Activated CD4-positive, alpha-beta T cell treated with anti-CD3 and anti-CD28 coated beads for 4 hours (primary cell): Measurements from ENCODE around the gene NT5C2.
A peak's percentile ranks its signal among the peaks of the same experiment; 100 is the strongest.
"Not testable (repeated sequence)": the region's sequence is repeated elsewhere in the genome, so short reads cannot be mapped to it uniquely, and the experiment has no call there.

Experiments used
- DNase-seq, 2 donors: peaks; one replicate each; pipeline ENCODE4 v3.0.0-alpha.2; 2020

NT5C2 gene

DNA sequence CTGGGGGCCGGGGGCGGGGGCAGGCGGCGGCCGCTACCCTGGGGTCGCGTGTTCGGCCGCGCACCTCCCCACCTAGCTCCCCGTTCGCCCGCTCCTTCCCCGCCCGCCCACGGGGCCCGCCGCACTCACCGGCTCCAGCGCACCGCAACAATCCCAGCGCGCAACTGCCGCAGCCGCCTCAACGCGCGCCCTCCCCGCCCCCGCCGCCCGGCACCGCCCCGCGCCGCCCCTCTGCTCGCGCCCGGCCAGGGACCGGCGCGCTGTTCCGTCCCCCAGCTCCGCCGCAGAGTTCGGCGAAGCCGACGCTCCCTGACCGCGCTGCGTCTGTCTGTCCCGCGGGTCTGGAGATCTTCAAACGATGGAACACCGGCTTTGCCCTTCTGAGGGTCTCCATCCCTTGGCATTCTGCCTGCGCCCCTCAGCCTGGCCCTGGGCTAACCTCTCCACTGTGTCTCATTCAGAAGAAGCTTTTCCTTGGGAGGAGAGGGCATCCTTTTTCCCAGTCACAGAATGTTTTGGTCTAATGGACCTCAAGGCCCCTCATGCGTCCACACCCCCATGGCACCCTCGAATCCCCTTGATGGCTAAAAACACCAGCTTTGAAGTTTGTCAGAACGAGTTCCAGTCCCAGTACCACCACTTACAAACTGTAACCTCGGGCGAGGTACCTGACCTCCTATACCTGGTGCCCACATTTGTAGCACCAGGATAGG is at the start of gene NT5C2:
Gene NT5C2 (minus strand): TSS at position 166 of the 713 bp plus-strand sequence. CDS start 18,314 bp downstream, outside the sequence.
- DNase-seq: peak; percentile 77 to 80

DNA sequence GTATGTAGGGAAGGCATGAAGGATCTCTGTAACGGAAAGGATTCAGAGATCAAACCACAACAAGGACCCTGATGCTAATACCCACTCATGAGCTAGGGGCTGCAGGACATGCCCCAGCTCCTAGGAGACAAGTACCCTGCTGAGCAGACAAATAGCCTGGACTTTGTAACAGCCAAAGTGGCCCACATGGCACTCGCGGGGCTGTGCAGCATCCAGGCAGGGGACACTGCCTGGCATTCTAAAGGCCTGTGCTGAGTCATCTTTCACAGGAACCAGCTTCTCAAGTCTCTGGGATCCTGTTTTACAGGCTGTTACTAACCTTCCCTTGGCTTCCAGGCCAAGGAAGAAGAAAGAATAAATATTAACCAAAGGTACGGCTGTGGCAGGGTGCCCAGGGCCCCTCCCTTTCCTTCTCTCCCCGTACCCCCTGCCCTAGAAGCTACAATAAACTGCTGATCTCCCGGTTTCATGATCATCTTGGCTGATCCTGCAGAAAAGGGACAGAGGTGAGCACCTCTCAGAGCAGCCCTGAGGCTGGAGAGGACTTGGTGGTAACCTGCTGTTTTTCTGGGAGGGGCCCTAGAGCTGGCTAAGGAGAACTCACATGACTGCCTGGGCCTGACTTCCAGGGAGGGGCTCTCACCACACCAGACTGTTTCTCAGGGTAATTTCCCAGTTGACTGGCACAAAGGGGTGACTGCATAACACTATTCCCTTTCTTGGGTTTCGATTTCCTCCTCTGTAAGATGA is 48.4 kb upstream of the NT5C2 start:
- DNase-seq: no peak

DNA sequence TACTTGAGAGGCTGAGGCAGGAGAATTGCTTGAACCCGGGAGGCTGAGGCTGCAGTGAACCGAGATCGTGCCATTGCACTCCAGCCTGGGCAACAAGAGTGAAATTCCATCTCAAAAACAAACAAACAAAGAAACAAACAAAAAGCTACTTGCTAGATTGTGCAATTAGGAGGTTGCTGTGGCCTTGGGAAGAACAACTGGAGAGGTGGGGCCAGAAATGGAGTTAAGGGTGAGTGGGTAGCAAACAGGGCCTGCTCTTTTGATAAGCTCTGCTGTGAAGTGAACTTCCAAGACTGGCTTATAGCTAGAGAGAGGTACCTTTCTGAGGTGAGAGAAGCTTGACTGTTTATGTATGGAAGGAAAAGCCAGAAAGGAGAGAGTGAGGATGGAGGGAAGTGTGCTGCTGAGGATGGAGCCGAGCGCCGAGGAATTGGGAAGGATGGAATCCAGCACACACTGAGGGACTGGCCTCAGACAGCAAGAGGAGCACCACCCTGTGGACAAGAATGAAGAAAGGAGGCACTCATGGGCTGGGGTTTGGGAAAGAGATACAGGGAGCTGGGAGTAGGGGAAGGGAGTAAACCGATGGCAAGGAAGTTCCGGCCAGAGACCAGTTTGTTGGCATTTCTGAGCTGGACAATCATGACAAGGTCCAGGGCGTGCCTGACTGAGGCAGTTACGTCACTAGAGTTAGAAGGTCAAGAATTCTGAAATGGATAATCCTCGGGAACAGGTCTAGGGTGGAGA is 45.6 kb upstream of the NT5C2 start:
- no peak for DNase-seq

DNA sequence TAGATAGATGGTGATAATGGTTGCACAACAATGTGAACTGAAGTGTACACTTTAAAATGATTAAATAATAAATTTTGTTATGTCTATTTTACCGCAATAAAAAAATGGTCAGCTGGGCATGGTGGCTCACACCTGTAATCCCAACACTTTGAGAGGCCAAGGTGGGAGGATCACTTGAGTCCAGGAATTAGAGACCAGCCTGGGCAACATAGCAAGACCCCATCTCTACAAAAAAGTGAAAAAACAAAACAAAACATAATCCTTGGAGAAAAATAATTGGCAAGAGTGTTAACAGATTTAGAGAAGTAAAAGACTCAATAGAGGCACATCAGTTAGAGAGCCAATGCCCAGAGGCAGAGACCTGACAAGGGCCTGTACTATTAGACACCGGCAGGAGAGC is 42.7 kb upstream of the NT5C2 start:
- DNase-seq: no peak

DNA sequence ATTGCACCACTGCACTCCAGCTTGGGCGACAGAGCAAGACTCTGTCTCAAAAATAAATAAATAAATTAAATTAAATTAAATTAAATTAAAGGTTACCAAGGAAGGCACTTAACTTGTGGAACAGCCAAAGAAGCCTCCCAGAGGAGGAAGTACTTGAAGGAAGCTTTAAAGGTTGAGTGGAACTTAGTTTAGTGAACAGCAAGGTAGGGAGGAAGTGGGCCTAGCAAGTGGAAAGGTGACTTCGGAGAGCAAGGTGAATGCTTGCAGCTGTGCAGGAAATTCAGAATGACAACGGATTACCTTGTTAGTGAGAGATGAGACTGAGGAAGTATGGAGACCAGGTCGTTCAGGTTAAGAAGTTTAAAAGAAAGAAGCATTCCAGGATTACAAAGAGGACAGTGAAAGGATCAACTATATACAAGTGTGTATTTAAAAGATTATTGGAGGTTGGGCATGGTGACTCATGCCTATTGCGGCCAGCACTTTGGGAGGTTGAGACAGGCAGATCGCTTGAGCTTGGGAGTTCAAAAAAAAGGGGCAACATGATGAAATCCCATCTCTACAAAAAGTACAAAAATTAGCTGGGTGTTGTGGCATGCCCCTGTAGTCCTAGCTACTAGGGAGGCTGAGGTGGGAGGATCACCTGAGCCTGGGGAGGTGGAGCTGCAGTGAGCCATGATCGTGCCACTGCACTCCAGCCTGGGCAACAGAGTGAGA is 39.9 kb upstream of the NT5C2 start:
- DNase-seq: no peak

DNA sequence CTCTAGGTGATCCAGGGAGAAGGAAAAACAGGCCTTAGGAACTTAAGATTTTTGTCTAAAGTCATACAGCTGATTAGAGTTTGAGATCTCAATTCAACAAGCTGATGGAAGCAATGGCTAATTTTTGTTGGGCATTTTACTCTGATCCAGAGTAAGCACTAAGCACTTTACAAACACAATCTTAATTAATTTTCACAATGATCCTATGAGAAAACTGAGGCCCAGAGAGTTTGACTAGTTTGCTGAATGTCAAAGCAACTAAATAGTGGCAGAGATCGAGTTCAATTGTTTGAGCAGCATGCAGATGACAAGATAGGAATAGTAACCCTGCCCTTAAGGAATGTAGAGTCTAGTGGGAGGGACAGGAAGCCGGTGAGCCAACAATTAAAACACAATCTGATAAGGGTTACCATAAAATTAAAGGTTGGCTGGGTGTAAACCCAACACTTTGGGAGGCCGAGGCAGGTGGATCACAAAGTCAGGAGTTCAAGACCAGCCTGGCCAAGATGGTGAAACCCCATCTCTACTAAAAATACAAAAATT is 39.1 kb upstream of the NT5C2 start:
- no peak for DNase-seq

DNA sequence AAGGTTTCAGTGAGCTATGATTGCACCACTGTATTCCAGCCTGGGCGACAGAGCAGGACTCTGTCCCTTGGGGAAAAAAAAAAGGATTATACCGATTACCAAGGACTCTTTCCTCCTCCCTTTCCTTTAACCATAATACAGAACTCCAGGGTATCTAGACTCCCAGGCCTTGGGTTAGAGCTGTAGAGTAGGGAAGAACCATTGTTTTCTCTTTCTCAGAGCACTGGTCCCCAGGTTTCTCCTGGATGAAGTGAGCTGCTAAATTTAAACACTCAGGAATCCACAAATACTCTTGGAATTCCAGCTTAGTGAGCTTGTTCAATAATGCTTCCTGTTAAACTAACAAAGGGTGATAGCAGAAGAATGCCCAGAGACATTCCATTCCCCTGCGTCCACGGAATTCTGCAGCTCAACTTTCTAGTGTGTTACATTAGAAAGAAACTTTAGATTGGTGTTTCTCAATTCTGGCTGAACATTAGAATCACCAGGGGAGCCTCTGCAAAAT is 38.0 kb upstream of the NT5C2 start:
- DNase-seq: no peak

DNA sequence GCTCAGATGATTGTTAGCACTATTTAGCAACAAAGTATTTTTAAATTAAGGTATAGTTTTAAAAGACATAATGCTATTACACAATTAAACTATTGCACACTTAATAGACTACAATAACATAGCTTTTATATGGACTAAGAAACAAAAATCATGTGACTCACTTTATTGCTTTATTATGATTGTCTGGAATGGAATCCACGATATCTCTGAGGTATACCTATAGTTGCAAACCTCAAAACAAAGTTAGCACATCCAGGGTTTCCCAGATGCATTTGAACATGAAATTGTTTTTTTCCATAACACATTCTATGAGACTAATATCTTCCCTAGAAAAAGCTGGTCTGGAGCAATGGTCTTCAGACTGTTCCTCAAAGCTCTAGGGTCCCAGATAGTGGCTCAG is 34.3 kb upstream of the NT5C2 start:
- no peak for DNase-seq

DNA sequence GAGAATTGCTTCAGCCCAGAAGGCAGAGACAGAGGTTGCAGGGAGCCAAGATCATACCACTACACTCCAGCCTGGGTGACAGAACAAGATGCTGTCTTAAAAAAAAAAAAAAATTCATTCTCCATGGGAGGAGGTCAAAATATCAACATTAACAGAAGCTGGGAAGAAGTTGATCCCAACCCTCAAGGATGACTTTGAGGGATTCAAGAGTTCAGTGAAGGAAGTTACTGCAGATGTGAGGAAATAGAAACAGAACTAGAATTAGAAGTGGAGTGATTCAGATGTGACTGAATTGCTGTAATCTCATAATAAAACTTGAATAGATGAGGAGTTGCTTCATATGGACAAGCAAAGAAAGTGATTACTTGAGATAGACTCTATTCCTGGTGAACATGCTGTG is 32.9 kb upstream of the NT5C2 start:
- no peak for DNase-seq

DNA sequence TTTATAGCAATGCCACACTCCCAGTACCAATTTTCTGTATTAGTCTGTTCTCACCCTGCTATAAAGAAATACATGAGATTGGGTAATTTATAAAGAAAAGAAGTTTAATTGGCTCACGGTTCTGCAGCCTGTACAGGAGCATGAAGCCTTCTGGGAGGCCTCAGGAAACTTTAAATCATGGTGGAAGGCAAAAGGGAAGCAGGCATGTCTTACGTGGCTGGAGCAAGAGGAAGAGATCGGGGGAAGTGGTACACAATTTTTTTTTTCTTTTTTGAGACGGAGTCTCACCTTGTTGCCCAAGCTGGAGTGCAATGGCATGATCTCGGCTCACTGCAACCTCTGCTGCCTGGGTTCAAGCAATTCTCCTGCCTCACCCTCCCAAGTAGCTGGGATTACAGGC is 31.6 kb upstream of the NT5C2 start:
- not testable (repeated sequence) for DNase-seq

DNA sequence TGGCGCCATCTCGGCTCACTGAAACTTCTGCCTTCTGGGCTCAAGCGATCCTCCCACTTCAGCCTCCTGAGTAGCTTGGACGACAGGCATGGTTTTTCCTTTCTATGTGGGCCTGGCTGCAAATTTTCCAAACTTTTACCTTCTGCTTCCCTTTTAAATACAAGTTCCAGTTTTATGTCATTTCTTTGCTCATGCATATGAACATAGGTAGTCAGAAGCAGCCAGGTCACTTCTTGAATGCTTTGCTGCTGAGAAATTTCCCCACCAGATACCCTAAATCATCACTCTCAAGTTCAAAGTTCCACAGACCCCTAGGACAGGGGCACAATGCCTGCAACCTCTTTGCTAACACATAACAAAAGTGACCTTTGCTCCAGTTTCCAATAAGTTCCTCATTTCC is 31.1 kb upstream of the NT5C2 start:
- DNase-seq: no peak

DNA sequence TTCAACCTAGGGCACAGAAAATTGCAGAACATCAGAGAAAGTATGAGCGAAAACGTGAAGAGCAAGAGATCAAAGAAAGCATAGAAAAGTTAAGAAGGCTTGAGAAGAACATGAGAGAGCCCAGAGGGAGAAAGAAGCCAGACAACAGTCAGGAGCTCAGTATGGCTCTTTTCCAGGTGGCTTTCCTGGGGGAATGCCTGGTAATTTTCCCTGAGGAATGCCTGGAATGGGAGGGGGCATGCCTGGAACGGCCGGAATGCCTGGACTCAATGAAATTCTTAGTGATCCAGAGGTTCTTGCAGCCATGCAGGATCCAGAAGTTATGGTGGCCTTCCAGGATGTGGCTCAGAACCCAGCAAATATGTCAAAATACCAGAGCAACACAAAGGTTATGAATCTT is 23.3 kb upstream of the NT5C2 start:
- DNase-seq: not testable (repeated sequence)

DNA sequence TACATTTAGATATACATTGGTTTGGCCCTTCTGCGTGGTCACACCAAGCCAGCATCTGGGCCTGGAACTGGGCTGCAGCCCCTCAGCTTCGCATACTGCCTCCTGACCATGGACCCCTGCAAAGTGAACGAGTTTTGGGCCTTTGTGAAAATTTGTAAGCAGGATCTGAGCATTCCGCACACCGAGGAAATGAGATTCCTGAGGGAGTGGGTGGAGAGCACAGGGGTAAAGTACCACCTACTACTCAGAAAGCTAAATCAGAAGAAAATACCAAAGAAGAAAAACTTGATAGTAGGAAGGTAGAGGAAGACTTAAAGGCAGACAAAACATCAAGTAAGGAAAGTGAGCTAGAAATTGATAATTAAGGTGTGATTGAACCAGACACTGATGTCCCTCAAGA is 22.5 kb upstream of the NT5C2 start:
- DNase-seq: no peak

DNA sequence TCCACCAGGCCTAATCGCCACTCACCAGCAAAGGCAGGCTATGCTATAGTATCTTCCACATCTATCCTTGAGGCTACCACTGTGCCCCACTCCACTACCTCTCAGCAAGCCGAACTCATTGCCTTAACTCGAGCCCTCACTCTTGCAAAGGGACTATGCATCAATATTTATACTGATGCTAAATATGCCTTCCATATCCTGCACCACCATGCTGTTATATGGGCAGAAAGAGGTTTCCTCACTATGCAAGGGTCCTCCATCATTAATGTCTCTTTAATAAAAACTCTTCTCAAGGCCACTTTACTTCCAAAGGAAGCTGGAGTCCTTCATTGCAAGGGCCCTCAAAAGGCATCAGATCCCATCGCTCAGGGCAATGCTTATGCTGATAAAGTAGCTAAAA is 17.2 kb upstream of the NT5C2 start:
- DNase-seq: not testable (repeated sequence)

DNA sequence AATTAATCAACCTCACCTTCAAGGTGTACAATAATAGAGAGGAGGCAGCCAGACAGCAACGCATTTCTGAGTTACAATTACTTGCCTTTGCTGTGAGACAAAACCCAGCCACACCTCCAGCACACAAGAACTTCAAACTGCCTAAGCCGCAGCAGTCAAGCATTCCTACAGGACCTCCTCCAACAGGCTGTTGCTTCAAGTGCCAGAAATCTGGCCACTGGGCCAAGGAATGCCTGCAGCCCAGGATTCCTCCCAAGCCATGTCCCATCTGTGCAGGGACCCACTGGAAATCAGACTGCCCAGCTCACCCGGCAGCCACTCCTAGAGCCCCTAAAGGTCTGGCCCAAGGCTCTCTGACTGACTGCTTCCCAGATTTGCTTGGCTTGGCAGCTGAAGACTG is 14.6 kb upstream of the NT5C2 start:
- DNase-seq: not testable (repeated sequence)

DNA sequence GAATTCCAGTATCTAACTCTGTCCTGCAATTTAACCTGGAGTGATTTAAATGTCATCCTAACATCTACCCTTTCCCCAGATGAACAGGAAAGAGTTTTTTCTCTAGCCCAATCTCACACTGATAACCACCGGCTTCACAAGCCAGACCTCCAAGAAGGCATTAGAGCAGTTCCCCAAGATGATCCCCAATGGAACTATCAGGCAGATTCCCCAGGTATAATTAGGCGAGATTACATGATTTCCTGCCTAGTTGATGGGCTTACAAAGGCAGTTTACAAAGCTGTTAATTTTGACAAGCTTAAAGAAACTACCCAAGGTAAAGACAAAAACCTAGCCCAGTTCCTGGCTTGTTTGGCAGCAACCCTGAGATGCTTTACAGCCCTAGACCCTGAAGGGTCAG is 14.1 kb upstream of the NT5C2 start:
- DNase-seq: no peak

DNA sequence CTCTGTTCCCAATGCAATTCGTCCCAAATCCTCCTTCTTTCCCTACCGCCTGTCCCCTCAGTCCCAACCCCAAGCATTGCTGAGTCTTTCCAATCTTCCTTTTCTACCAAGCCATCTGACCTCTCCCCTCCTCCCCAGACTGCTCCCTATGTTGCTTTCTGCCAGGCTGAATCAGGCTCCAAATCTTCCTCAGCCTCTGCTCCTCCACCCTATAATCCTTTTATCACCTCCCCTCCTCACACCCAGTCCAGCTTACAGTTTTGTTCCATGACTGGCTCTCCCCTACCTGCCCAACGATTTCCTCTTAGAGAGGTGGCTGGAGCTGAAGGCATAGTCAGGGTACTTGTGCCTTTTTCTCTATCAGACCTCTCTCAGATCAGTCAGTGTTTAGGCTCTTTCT is 13.6 kb upstream of the NT5C2 start:
- DNase-seq: not testable (repeated sequence)

DNA sequence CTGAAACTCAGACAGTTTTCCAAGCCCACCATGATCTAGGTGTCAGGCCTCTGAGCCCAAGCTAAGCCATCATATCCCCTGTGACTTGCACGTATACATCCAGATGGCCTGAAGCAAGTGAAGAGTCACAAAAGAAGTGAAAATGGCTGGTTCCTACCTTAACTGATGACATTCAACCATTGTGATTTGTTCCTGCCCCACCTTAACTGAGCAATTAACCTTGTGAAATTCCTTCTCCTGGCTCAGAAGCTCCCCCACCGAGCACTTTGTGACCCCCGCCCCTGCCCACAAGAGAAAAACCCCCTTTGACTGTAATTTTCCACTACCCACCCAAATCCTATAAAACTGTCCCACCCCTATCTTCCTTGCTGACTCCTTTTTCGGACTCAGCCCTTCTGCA is 12.3 kb upstream of the NT5C2 start:
- DNase-seq: not testable (repeated sequence)

DNA sequence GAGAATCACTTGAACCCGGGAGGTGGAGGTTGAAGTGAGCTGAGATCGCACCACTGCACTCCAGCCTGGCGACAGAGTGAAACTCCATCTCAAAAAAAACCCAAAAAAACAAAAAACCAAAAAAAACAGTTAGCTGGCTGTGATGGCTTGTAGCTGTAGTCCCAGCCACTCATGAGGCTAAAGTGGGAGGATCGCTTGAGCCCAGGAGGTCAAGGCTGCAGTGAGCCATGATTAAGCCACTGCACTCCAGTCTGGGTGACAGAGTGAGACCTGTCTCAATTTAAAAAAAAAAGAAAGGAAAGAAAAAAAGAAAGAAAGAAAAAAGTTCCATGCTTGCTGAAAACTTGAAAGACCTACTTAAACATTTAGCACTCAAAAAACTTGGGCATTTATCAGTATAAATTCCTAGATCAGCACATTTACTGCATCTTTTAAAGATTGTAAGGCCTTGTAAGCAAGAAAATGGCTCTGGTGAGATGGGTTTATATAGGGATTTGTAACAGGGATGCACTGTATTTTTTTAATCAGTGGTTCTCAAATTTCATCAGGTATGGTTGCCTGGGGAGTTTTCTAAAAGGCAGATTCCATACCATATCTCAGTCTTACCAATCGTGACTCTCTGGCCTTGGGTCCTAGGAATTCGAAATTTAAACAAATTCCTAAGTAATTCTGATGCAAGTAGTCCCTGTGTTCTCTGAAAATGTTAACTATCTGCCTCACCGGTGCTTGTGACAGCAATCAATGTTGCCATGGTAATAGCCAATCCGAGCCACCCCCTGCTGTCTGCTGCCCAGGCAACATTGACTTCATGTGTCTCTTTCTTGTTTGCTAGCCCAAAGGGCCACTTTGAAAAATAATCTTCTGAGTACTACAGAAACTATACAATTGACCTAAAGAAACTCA is 11.5 kb upstream of the NT5C2 start:
- DNase-seq: no peak

DNA sequence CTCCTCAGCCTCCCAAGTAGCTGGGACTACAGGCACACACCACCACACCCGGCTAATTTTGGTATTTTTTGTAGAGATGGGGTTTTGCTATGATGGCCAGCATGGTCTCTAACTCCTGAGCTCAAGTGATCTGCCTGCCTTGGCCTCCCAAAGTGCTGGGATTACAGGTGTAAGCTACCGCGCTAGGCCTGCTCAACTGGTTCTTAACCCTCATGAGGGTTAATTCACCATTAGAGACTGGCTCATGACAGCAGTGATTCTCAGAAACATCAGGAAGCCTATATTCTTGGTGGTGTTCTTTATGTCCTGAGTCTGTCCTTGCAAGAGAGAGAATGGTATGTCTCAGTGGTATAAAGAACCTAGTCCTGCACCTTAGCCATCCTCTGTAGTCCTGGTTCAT is 10.4 kb upstream of the NT5C2 start:
- no peak for DNase-seq

DNA sequence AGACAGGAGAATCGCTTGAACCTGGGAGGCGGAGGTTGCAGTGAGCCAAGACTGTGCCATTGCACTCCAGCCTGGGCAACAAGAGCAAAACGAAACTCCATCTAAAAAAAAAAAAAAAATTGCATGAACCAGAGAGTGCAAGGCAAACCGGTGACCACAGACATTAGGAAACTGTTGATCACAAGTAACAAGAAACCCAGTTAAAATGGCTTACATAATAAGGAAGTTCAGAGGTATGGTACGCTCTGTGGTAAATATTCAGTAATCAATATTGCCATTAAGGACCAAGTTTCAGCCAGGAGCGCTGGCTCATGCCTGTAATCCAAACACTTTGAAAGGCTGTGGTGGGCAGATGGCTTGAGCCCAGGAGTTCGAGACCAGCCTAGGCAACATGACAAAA is 9.2 kb upstream of the NT5C2 start:
- DNase-seq: no peak

DNA sequence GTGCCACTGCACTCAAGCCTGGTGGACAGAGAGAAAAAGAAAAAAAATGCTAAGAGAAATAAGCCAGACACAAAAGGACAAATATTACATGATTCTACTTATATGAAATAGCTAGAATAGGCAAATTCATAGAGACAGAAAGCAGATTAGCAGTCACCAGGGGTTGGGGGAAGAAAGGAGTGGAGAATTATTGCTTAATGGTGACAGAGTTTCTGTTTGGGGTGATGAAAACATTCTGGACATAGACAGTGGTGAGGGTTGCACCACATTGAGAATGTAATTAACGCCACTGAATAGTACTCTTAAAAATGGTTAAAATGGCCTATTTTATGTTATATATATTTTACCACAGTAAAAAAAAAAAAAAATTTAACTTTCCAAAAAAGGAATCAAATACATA is 6.4 kb upstream of the NT5C2 start:
- DNase-seq: no peak
